Measurements from ENCODE around the gene STAMBP.

STAMBP gene

DNA sequence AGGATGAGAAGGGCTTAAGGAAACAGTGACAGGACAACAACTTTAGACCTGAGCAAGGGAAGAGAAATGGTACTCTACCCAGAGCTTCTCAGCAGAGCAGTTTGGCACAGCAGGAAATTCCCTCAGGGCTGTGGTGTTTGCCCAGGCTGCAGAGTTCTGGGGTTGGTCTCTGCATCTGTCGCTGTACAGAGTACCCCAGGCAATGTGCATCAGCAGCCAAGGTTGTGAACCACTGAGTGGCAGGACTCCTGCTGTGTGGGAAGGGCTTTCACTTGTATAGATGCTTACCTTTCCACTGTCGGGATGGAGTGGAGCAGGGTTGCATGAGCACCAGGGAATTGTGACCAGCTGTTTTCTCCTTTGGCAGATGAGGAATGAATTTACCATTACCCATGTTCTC, 21.2 kb downstream of the STAMBP start:
- no peak for FAIRE-seq
- DNase-seq (ENCODE audit: insufficient read length, low spot score), result no peak
- no peak for TF ChIP-seq CTCF (IDR thresholded peaks at IDR 0.05; ENCODE audit: insufficient read depth, missing control alignments)

DNA sequence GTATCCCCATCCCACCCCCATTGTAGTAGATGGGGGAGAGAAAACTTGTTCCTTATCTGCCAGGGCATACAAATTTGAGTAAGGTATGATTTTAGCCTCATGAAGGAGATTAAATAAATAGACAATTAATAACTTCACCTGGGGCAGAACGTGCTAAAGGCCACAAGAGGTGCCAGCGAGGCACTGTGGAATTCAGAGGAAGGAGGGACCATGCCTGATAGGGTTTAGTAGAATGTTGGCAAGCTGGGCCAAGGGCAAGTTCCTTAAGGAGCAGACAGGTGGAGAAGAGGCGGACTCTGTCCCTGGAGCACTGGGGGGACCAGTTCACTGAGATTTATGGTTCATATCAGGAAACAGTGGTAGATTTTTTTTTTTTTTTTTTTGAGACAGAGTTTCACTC, 22.5 kb downstream of the STAMBP start:
- DNase-seq (ENCODE audit: insufficient read length, low spot score) (no peak), FAIRE-seq (no peak)
- peak; percentile 19 for TF ChIP-seq CTCF (IDR thresholded peaks at IDR 0.05; ENCODE audit: insufficient read depth, missing control alignments)

DNA sequence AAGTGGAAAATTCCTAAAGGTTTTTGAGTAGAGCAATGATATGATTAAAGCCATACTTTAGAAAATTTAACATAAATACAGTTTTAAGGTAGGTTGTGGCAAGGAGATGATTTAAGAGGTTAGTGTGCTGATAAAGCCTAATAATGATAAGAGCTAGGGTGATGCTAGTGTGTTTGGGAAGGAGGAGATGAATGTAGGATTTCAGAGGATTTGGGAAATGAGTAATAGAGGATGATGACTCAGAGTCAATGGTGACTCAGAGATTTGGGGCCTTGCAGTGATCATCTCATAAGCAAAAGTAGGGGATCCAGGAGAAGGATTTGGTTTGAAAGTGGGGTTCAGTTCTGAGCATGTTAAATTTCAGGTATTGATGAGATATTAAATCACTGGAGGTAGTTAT, 23.3 kb downstream of the STAMBP start:
- FAIRE-seq, result no peak

GRCh38 chr2:73855526-73855925, 26.8 kb downstream of the STAMBP start:
- TF ChIP-seq CTCF (IDR thresholded peaks at IDR 0.05; ENCODE audit: insufficient read depth, missing control alignments), result no peak
- DNase-seq (ENCODE audit: insufficient read length, low spot score), result no peak
- no peak for FAIRE-seq

More for the DNA sequence above, 23.3 kb downstream of the STAMBP start:
- no peak for DNase-seq (ENCODE audit: insufficient read length, low spot score)
- TF ChIP-seq CTCF (IDR thresholded peaks at IDR 0.05; ENCODE audit: insufficient read depth, missing control alignments), result no peak

GRCh38 chr2:73856214-73856613, 27.5 kb downstream of the STAMBP start:
- DNase-seq (ENCODE audit: insufficient read length, low spot score) (no peak), FAIRE-seq (no peak)
- no peak for TF ChIP-seq CTCF (IDR thresholded peaks at IDR 0.05; ENCODE audit: insufficient read depth, missing control alignments)

GRCh38 chr2:73859721-73860586, 31.2 kb downstream of the STAMBP start:
- TF ChIP-seq CTCF (IDR thresholded peaks at IDR 0.05; ENCODE audit: insufficient read depth, missing control alignments), result no peak
- no peak for DNase-seq (ENCODE audit: insufficient read length, low spot score)
- no peak for FAIRE-seq

DNA sequence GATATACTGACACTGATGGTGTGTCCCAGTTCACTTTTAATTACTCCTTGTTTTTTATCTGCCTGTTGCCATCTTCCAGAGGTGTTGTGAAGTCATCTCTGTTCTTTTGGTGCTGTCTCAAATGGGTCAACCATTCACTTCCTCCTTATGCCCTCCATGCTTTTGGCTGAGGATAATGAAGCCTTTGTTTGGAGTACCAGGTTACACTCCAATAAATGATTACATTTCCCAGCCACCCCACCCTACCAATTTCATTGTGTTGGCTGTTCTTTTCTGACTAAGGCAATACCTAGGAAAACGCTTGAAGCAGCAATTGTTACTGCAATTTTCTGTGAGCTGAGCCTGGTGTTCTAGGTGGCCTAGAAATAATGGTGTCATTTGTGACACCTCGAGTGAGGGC, 34.2 kb downstream of the STAMBP start:
- no peak for TF ChIP-seq CTCF (IDR thresholded peaks at IDR 0.05; ENCODE audit: insufficient read depth, missing control alignments)
- FAIRE-seq (no peak), DNase-seq (ENCODE audit: insufficient read length, low spot score) (no peak)
